ENCODE results near the gene ZNF487. TPM values are rescaled to one million over a fixed set of nuclear protein-coding genes. Genes with fewer than 3 reads are reported as not detected.

ZNF487 gene
- polyA plus RNA-seq, 4 donors, result 5.0 to 17.4 (median 11.6) TPM

- no peaks in the 10 kb centered on the region for H3K27me3 ChIP-seq (ENCODE audit: control insufficient read depth in 3 of 3, insufficient read depth in 3 of 3, low read length in 3 of 3)
- no peak overlapping the region for H3K4me3 ChIP-seq (ENCODE audit: low read depth in 1 of 3, low read length in 3 of 3)
- peaks cover 0 to 11% of the 10 kb centered on the region in 2 donors for H3K9me3 ChIP-seq (ENCODE audit: control insufficient read depth in 2 of 2, insufficient read depth in 1 of 2, low read depth in 1 of 2, low read length in 1 of 2)
- no peaks in the 10 kb centered on the region for H3K36me3 ChIP-seq (ENCODE audit: control insufficient read depth in 3 of 3, insufficient read depth in 2 of 3, low read depth in 1 of 3, low read length in 3 of 3)
- WGBS, 3 donors, result 76 to 78% (median 77%) methylated on average over 3 of the region's 3 CpGs
- no peaks in the 10 kb centered on the region for H3K4me1 ChIP-seq (ENCODE audit: control insufficient read depth in 3 of 3, insufficient read depth in 2 of 3, low read depth in 1 of 3, low read length in 2 of 3)
- no peak for FAIRE-seq
- peak in 1 of 2 donors; percentile 49 for DNase-seq
- no peak overlapping the region for H3K27ac ChIP-seq (ENCODE audit: low read depth in 1 of 3, low read length in 2 of 3)
Observed at GRCh38 chr10:43471935-43472720, 35.2 kb downstream of the ZNF487 start.

- H3K27me3 ChIP-seq (ENCODE audit: control insufficient read depth in 3 of 3, insufficient read depth in 3 of 3, low read length in 3 of 3), result no peaks in the 10 kb centered on the region
- peaks cover 0 to 25% of the 10 kb centered on the region in 2 donors for H3K9me3 ChIP-seq (ENCODE audit: control insufficient read depth in 2 of 2, insufficient read depth in 1 of 2, low read depth in 1 of 2, low read length in 1 of 2)
- peaks cover 0 to 6% (median 2%) of the 10 kb centered on the region in 3 donors for H3K36me3 ChIP-seq (ENCODE audit: control insufficient read depth in 3 of 3, insufficient read depth in 2 of 3, low read depth in 1 of 3, low read length in 3 of 3)
- FAIRE-seq (no peak), DNase-seq (no peak)
- no peak overlapping the region for H3K4me3 ChIP-seq (ENCODE audit: low read depth in 1 of 3, low read length in 3 of 3)
- H3K27ac ChIP-seq (ENCODE audit: low read depth in 1 of 3, low read length in 2 of 3), result no peak overlapping the region
- H3K4me1 ChIP-seq (ENCODE audit: control insufficient read depth in 3 of 3, insufficient read depth in 2 of 3, low read depth in 1 of 3, low read length in 2 of 3), result no peaks in the 10 kb centered on the region
Observed at GRCh38 chr10:43479275-43479674, 42.4 kb downstream of the ZNF487 start.

- 89 to 100% (median 94%) methylated on average over 2 of the region's 2 CpGs for WGBS, 3 donors
- Histone ChIP-seq H3K36me3 (ENCODE audit: control insufficient read depth in 3 of 3, insufficient read depth in 2 of 3, low read depth in 1 of 3, low read length in 3 of 3) (peaks cover 0 to 7% (median 2%) of the 10 kb centered on the region in 3 donors), H3K4me3 (ENCODE audit: low read depth in 1 of 3, low read length in 3 of 3) (no peak overlapping the region), H3K27ac (ENCODE audit: low read depth in 1 of 3, low read length in 2 of 3) (no peak overlapping the region), H3K4me1 (ENCODE audit: control insufficient read depth in 3 of 3, insufficient read depth in 2 of 3, low read depth in 1 of 3, low read length in 2 of 3) (no peaks in the 10 kb centered on the region), H3K9me3 (ENCODE audit: control insufficient read depth in 2 of 2, insufficient read depth in 1 of 2, low read depth in 1 of 2, low read length in 1 of 2) (peaks cover 0 to 27% of the 10 kb centered on the region in 2 donors), H3K27me3 (ENCODE audit: control insufficient read depth in 3 of 3, insufficient read depth in 3 of 3, low read length in 3 of 3) (no peaks in the 10 kb centered on the region)
- FAIRE-seq (no peak), DNase-seq (no peak)
Observed at GRCh38 chr10:43482319-43483078, 45.6 kb downstream of the ZNF487 start.

GRCh38 chr10:43491855-43492254, 54.9 kb downstream of the ZNF487 start:
- WGBS, 3 donors, result 91 to 92% (median 92%) methylated on average over 5 of the region's 5 CpGs
- no peak for FAIRE-seq

GRCh38 chr10:43502931-43503330, 66.0 kb downstream of the ZNF487 start:
- no peaks in the 10 kb centered on the region for H3K9me3 ChIP-seq (ENCODE audit: control insufficient read depth in 2 of 2, insufficient read depth in 1 of 2, low read depth in 1 of 2, low read length in 1 of 2)
- no peak for DNase-seq
- FAIRE-seq, result no peak
- no peaks in the 10 kb centered on the region for H3K4me1 ChIP-seq (ENCODE audit: control insufficient read depth in 3 of 3, insufficient read depth in 2 of 3, low read depth in 1 of 3, low read length in 2 of 3)
- no peak overlapping the region for H3K4me3 ChIP-seq (ENCODE audit: low read depth in 1 of 3, low read length in 3 of 3)
- H3K27ac ChIP-seq (ENCODE audit: low read depth in 1 of 3, low read length in 2 of 3), result no peak overlapping the region
- H3K27me3 ChIP-seq (ENCODE audit: control insufficient read depth in 3 of 3, insufficient read depth in 3 of 3, low read length in 3 of 3), result no peaks in the 10 kb centered on the region
- no peaks in the 10 kb centered on the region for H3K36me3 ChIP-seq (ENCODE audit: control insufficient read depth in 3 of 3, insufficient read depth in 2 of 3, low read depth in 1 of 3, low read length in 3 of 3)

More at GRCh38 chr10:43491855-43492254, 54.9 kb downstream of the ZNF487 start:
- Histone ChIP-seq H3K4me1 (ENCODE audit: control insufficient read depth in 3 of 3, insufficient read depth in 2 of 3, low read depth in 1 of 3, low read length in 2 of 3) (no peaks in the 10 kb centered on the region), H3K36me3 (ENCODE audit: control insufficient read depth in 3 of 3, insufficient read depth in 2 of 3, low read depth in 1 of 3, low read length in 3 of 3) (no peaks in the 10 kb centered on the region), H3K9me3 (ENCODE audit: control insufficient read depth in 2 of 2, insufficient read depth in 1 of 2, low read depth in 1 of 2, low read length in 1 of 2) (peaks cover 0 to 2% of the 10 kb centered on the region in 2 donors), H3K27me3 (ENCODE audit: control insufficient read depth in 3 of 3, insufficient read depth in 3 of 3, low read length in 3 of 3) (no peaks in the 10 kb centered on the region), H3K27ac (ENCODE audit: low read depth in 1 of 3, low read length in 2 of 3) (no peak overlapping the region), H3K4me3 (ENCODE audit: low read depth in 1 of 3, low read length in 3 of 3) (no peak overlapping the region)
- no peak for DNase-seq

- Histone ChIP-seq H3K36me3 (ENCODE audit: control insufficient read depth in 3 of 3, insufficient read depth in 2 of 3, low read depth in 1 of 3, low read length in 3 of 3) (no peaks in the 10 kb centered on the region), H3K9me3 (ENCODE audit: control insufficient read depth in 2 of 2, insufficient read depth in 1 of 2, low read depth in 1 of 2, low read length in 1 of 2) (peaks cover 1 to 11% of the 10 kb centered on the region in 2 donors), H3K4me3 (ENCODE audit: low read depth in 1 of 3, low read length in 3 of 3) (no peak overlapping the region), H3K27ac (ENCODE audit: low read depth in 1 of 3, low read length in 2 of 3) (no peak overlapping the region), H3K27me3 (ENCODE audit: control insufficient read depth in 3 of 3, insufficient read depth in 3 of 3, low read length in 3 of 3) (no peaks in the 10 kb centered on the region), H3K4me1 (ENCODE audit: control insufficient read depth in 3 of 3, insufficient read depth in 2 of 3, low read depth in 1 of 3, low read length in 2 of 3) (no peaks in the 10 kb centered on the region)
- WGBS, 3 donors, result 80 to 88% (median 81%) methylated on average over 1 of the region's 1 CpG
- FAIRE-seq (no peak), DNase-seq (peak in 1 of 2 donors; percentile 2)
Observed at GRCh38 chr10:43524434-43525247, 87.7 kb downstream of the ZNF487 start.

Other genes with a start within 250 kb of the ZNF487 start
- gene RASGEF1A, start 170.0 kb upstream of the ZNF487 start, polyA plus RNA-seq, result 1 to 10 TPM in 2 of 4 donors, under 1 TPM in 2; 0.27 to 1.8 (median 1.1) TPM
- under 1 TPM in 1 of 4 donors, not detected in 3; 0.10 TPM for gene FXYD4, start 65.5 kb upstream of the ZNF487 start, polyA plus RNA-seq
- 100 to 1,000 TPM; 138 to 241 (median 176) TPM for gene HNRNPF, start 27.9 kb upstream of the ZNF487 start, polyA plus RNA-seq
- gene ZNF239, start 137.5 kb downstream of the ZNF487 start, polyA plus RNA-seq, result 1 to 10 TPM in 2 of 4 donors, under 1 TPM in 1, not detected in 1; 0.54 to 9.4 (median 2.6) TPM
- 1 to 10 TPM in 3 of 4 donors, under 1 TPM in 1; 0.81 to 8.0 (median 1.9) TPM for gene ZNF485, start 169.3 kb downstream of the ZNF487 start, polyA plus RNA-seq
- gene ZNF32, start 211.8 kb downstream of the ZNF487 start, polyA plus RNA-seq, result 10 to 100 TPM; 23.5 to 31.1 (median 29.0) TPM

Data from small intestine (tissue), 7 donors.